ENCODE measurements around the gene TRIM5.

TRIM5 gene

GRCh38 chr11:5624489-5625279 is 60.2 kb downstream of the TRIM5 start, which contains the start of gene TRIM34:
TSS of gene TRIM34 (plus strand) at chr11:5625001. CDS start at chr11:5632332, 7,331 bp downstream.
- DNase-seq (ENCODE audit: low read depth), result no peak

GRCh38 chr11:5622802-5623201 is 62.1 kb downstream of the TRIM5 start:
- DNase-seq (ENCODE audit: low read depth), result no peak

DNA sequence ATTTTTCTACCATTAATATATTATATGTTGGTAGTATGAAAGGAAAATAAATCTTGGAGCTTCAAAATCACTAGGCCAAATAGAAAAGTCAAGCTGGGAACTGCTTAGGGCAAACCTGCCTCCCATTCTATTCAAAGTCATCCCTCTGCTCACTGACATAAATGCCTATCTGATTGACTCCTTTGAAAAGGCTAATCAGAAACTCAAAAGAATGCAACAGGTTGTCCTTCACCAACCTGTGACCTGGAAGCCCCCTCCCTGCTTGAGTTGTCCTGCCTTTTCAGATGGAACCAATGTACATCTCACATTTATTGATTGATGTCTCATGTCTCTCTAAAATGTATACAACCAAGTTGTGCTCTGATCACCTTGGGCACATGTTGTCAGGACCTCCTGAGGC is 63.3 kb downstream of the TRIM5 start:
- no peak for DNase-seq (ENCODE audit: low read depth)

- DNase-seq (ENCODE audit: low read depth), result peak; percentile 68
Measured at GRCh38 chr11:5620651-5621521, 64.0 kb downstream of the TRIM5 start.

- DNase-seq (ENCODE audit: low read depth), result peak; percentile 64
Measured at GRCh38 chr11:5618807-5619206, 66.1 kb downstream of the TRIM5 start.

All from GM04503 (cell line).